ENCODE results near the gene POLR1G.

GRCh38 chr19:45356760-45357444 is 49.5 kb upstream of the POLR1G start:
- TF ChIP-seq YY1 (IDR thresholded peaks at IDR 0.05; ENCODE audit: insufficient read depth, insufficient read length) (no peak), SUZ12 (IDR thresholded peaks at IDR 0.05; ENCODE audit: extremely low read depth, insufficient read depth, insufficient read length) (no peak)

All from NT2/D1 (cell line).